Measurements from ENCODE around the gene FGF8.

- no peak for TF ChIP-seq CTCF (IDR thresholded peaks at IDR 0.05; ENCODE audit: insufficient read depth, low read length)
- TF ChIP-seq REST (IDR thresholded peaks at IDR 0.05; ENCODE audit: insufficient replicate concordance, low read depth): no peak
- no peak for TF ChIP-seq GABPA (IDR thresholded peaks at IDR 0.05; ENCODE audit: low read depth)
- TF ChIP-seq POLR2AphosphoS5 (IDR thresholded peaks at IDR 0.05; ENCODE audit: low read depth): no peak
- no peak for TF ChIP-seq SPI1 (IDR thresholded peaks at IDR 0.05; ENCODE audit: borderline replicate concordance, low read depth)
These were observed 50.4 kb downstream of the FGF8 start for GRCh38 chr10:101725296-101726114.

All from HL-60 (cell line).